GM21737 (cell line): Measurements from ENCODE around the gene TRDN.
"Not testable (repeated sequence)": the region's sequence is repeated elsewhere in the genome, so short reads cannot be mapped to it uniquely, and the experiment has no call there.

Experiments used
- ATAC-seq: cut with Tn5 transposase; IDR thresholded peaks from one replicate; pipeline ENCODE4 v1.9.1; 2021; ENCODE audit warnings: mild to moderate bottlenecking, moderate library complexity; ENCODE audit not compliant: unreplicated experiment

TRDN gene

GRCh38 chr6:123509112-123509511 lies 127.6 kb downstream of the TRDN start:
- ATAC-seq, result no peak

GRCh38 chr6:123508290-123508689 lies 128.5 kb downstream of the TRDN start:
- ATAC-seq, result no peak

- ATAC-seq, result no peak
Observed at GRCh38 chr6:123507582-123507981, 129.2 kb downstream of the TRDN start.

GRCh38 chr6:123503619-123504018 lies 133.1 kb downstream of the TRDN start:
- ATAC-seq, result no peak

- no peak for ATAC-seq
Observed at GRCh38 chr6:123497025-123497424, 139.7 kb downstream of the TRDN start.

GRCh38 chr6:123489589-123489988 lies 147.2 kb downstream of the TRDN start:
- ATAC-seq, result no peak

- ATAC-seq, result no peak
Observed at GRCh38 chr6:123480986-123481385, 155.8 kb downstream of the TRDN start.

- not testable (repeated sequence) for ATAC-seq
Observed at GRCh38 chr6:123472025-123472702, 164.6 kb downstream of the TRDN start.

GRCh38 chr6:123467392-123467791 lies 169.4 kb downstream of the TRDN start:
- no peak for ATAC-seq

- no peak for ATAC-seq
Observed at GRCh38 chr6:123462152-123462551, 174.6 kb downstream of the TRDN start.

GRCh38 chr6:123458218-123458617 lies 178.5 kb downstream of the TRDN start:
- ATAC-seq, result no peak

- ATAC-seq, result no peak
Observed at GRCh38 chr6:123456836-123457235, 179.9 kb downstream of the TRDN start.

- no peak for ATAC-seq
Observed at GRCh38 chr6:123454448-123454847, 182.3 kb downstream of the TRDN start.

GRCh38 chr6:123453071-123453470 lies 183.7 kb downstream of the TRDN start:
- ATAC-seq, result not testable (repeated sequence)

GRCh38 chr6:123448306-123448884 lies 188.4 kb downstream of the TRDN start:
- ATAC-seq, result no peak

- ATAC-seq, result no peak
Observed at GRCh38 chr6:123447315-123447937, 189.3 kb downstream of the TRDN start.

GRCh38 chr6:123439371-123439770 lies 197.4 kb downstream of the TRDN start:
- ATAC-seq, result no peak

- no peak for ATAC-seq
Observed at GRCh38 chr6:123434186-123434585, 202.6 kb downstream of the TRDN start.

- no peak for ATAC-seq
Observed at GRCh38 chr6:123430970-123431369, 205.8 kb downstream of the TRDN start.

- ATAC-seq, result no peak
Observed at GRCh38 chr6:123427008-123427407, 209.7 kb downstream of the TRDN start.

- no peak for ATAC-seq
Observed at GRCh38 chr6:123423130-123423529, 213.6 kb downstream of the TRDN start.

- ATAC-seq, result no peak
Observed at GRCh38 chr6:123420512-123420911, 216.2 kb downstream of the TRDN start.
